NCI-H1105 (cell line): ENCODE results near the gene TMEM212.
"Not testable (repeated sequence)": the region's sequence is repeated elsewhere in the genome, so short reads cannot be mapped to it uniquely, and the experiment has no call there.

Source experiments
- DNase-seq: peaks from one replicate; lab custom pipeline; 2025; lab: John Stamatoyannopoulos, UW

TMEM212 gene

GRCh38 chr3:171813278-171813896 lies 29.8 kb upstream of the TMEM212 start:
- no peak for DNase-seq

- no peak for DNase-seq
These were observed 29.2 kb upstream of the TMEM212 start for GRCh38 chr3:171813897-171814460.

- not testable (repeated sequence) for DNase-seq
These were observed 28.5 kb upstream of the TMEM212 start for GRCh38 chr3:171814662-171815061.

- no peak for DNase-seq
These were observed 27.1 kb upstream of the TMEM212 start for GRCh38 chr3:171815973-171816595.

- DNase-seq: no peak
These were observed 25.9 kb upstream of the TMEM212 start for GRCh38 chr3:171817074-171817800.

- DNase-seq: no peak
These were observed 22.1 kb upstream of the TMEM212 start for GRCh38 chr3:171821044-171821443.

- no peak for DNase-seq
These were observed 21.3 kb upstream of the TMEM212 start for GRCh38 chr3:171821778-171822358.

- no peak for DNase-seq
These were observed 20.6 kb upstream of the TMEM212 start for GRCh38 chr3:171822431-171823106.

GRCh38 chr3:171824116-171824515 lies 19.0 kb upstream of the TMEM212 start:
- DNase-seq: no peak

GRCh38 chr3:171824824-171825221 lies 18.3 kb upstream of the TMEM212 start:
- DNase-seq: no peak

GRCh38 chr3:171825222-171825828 lies 17.8 kb upstream of the TMEM212 start:
- DNase-seq: no peak

GRCh38 chr3:171827385-171827784 lies 15.8 kb upstream of the TMEM212 start:
- DNase-seq: no peak

GRCh38 chr3:171827836-171828458 lies 15.2 kb upstream of the TMEM212 start:
- no peak for DNase-seq

- DNase-seq: no peak
These were observed 14.0 kb upstream of the TMEM212 start for GRCh38 chr3:171828902-171829770.

GRCh38 chr3:171829841-171830517 lies 13.2 kb upstream of the TMEM212 start:
- peak; percentile 31 for DNase-seq

GRCh38 chr3:171830518-171830875 lies 12.7 kb upstream of the TMEM212 start:
- no peak for DNase-seq

GRCh38 chr3:171831936-171832335 lies 11.2 kb upstream of the TMEM212 start:
- DNase-seq: no peak

- no peak for DNase-seq
These were observed 10.2 kb upstream of the TMEM212 start for GRCh38 chr3:171832989-171833388.

- DNase-seq: peak; percentile 48
These were observed 9.2 kb upstream of the TMEM212 start for GRCh38 chr3:171833789-171834460.
